DOHH2 (cell line): Measurements from ENCODE around the gene TGM2.

Experiments used
- H3F3A ChIP-seq: fragments of 200-600 bp; sonication (generic), shearing (Covaris generic); 2 replicates; pipeline ENCODE4 v1.6.0; 2016; ENCODE audit warnings: antibody characterized with exemption, mild to moderate bottlenecking; ENCODE audit not compliant: control insufficient read depth, insufficient read depth
- H3K27ac ChIP-seq: fragments of 200-600 bp; sonication (generic); 2 replicates; pipeline ENCODE4 v1.5.1; 2014; ENCODE audit warnings: low read depth, mild to moderate bottlenecking, low read length, moderate library complexity
- H3K27me3 ChIP-seq: fragments of 200-600 bp; sonication (generic); 2 replicates; pipeline ENCODE4 v1.6.1; 2014; ENCODE audit warnings: mild to moderate bottlenecking, low read length, mixed read lengths; ENCODE audit not compliant: control insufficient read depth
- H3K36me3 ChIP-seq: fragments of 200-600 bp; sonication (generic); 2 replicates; pipeline ENCODE4 v1.6.1; 2014; ENCODE audit warnings: mild to moderate bottlenecking, low read length, moderate library complexity, mixed read lengths; ENCODE audit not compliant: control insufficient read depth
- H3K4me1 ChIP-seq: fragments of 200-600 bp; sonication (generic); 2 replicates; pipeline ENCODE4 v1.6.1; 2014; ENCODE audit warnings: mild to moderate bottlenecking, low read length, mixed read lengths; ENCODE audit not compliant: control insufficient read depth
- H3K4me2 ChIP-seq: fragments of 200-600 bp; sonication (generic); 2 replicates; pipeline ENCODE4 v1.6.0; 2014; ENCODE audit warnings: mild to moderate bottlenecking, low read length, moderate library complexity
- H3K4me3 ChIP-seq: fragments of 200-600 bp; sonication (generic); 2 replicates; pipeline ENCODE4 v1.5.1; 2014; ENCODE audit warnings: mild to moderate bottlenecking, low read length, mixed read lengths
- H3K79me2 ChIP-seq: fragments of 200-600 bp; sonication (generic); 2 replicates; pipeline ENCODE4 v1.6.1; 2014; ENCODE audit warnings: mild to moderate bottlenecking, low read length, mixed read lengths; ENCODE audit not compliant: control insufficient read depth
- H3K9me2 ChIP-seq: fragments of 200-600 bp; sonication (generic); replicated peaks from 2 replicates; pipeline ENCODE4 v1.6.1; 2014; ENCODE audit warnings: mild to moderate bottlenecking, low read length, mixed read lengths; ENCODE audit not compliant: control insufficient read depth
- H3K9me3 ChIP-seq: fragments of 200-600 bp; sonication (generic); 2 replicates; pipeline ENCODE4 v1.6.1; 2014; ENCODE audit warnings: antibody characterized with exemption, low read length, mixed read lengths; ENCODE audit not compliant: control insufficient read depth, insufficient read depth
- H4K20me1 ChIP-seq: fragments of 200-600 bp; sonication (generic); 2 replicates; pipeline ENCODE4 v1.6.0; 2014; ENCODE audit warnings: low read depth, mild to moderate bottlenecking, antibody characterized with exemption, low read length, moderate library complexity; ENCODE audit not compliant: control insufficient read depth, insufficient read depth
- CTCF ChIP-seq: fragments of 200-600 bp; sonication (generic); IDR thresholded peaks from one replicate; pipeline ENCODE4 v1.5.1; 2014; ENCODE audit warnings: antibody characterized with exemption, mild to moderate bottlenecking, low read depth, low read length; ENCODE audit not compliant: poor library complexity, severe bottlenecking
- EZH2phosphoT487 ChIP-seq: fragments of 200-600 bp; sonication (generic); IDR thresholded peaks from 2 replicates; pipeline ENCODE4 v1.6.1; 2017; ENCODE audit warnings: borderline replicate concordance, mild to moderate bottlenecking, antibody characterized with exemption, low read length, moderate library complexity, mixed read lengths

Gene TGM2

GRCh38 chr20:38167328-38167850, 2.3 kb upstream of the TGM2 start:
- Histone ChIP-seq H4K20me1 (no peaks in the 10 kb centered on the region), H3K27ac (no peak overlapping the region), H3F3A (no peaks in the 10 kb centered on the region), H3K36me3 (no peaks in the 10 kb centered on the region), H3K4me3 (no peak overlapping the region), H3K4me2 (no peak overlapping the region), H3K27me3 (0 out of 2 replicates have a peak, but pooled peaks cover 5% of the 10 kb centered on the region), H3K9me2 (no peaks in the 10 kb centered on the region), H3K4me1 (no peaks in the 10 kb centered on the region; the same call in 1 of the 2 replicates), H3K9me3 (no peaks in the 10 kb centered on the region), H3K79me2 (no peaks in the 10 kb centered on the region)
- TF ChIP-seq EZH2phosphoT487 = no peak
- no peak for TF ChIP-seq CTCF

- 0 out of 2 replicates have a peak, but pooled peaks cover 4% of the 10 kb centered on the region for H3K27me3 ChIP-seq
- no peaks in the 10 kb centered on the region for H3F3A ChIP-seq
- H3K4me3 ChIP-seq = no peak overlapping the region
- H3K36me3 ChIP-seq = no peaks in the 10 kb centered on the region
- no peaks in the 10 kb centered on the region for H3K9me3 ChIP-seq
- H4K20me1 ChIP-seq = no peaks in the 10 kb centered on the region
- TF ChIP-seq EZH2phosphoT487 = no peak
- TF ChIP-seq CTCF = no peak
- no peaks in the 10 kb centered on the region for H3K79me2 ChIP-seq
- no peak overlapping the region for H3K4me2 ChIP-seq
- H3K27ac ChIP-seq = no peak overlapping the region
- no peaks in the 10 kb centered on the region for H3K9me2 ChIP-seq
- no peaks in the 10 kb centered on the region; the same call in 1 of the 2 replicates for H3K4me1 ChIP-seq
These were observed 1.7 kb upstream of the TGM2 start for GRCh38 chr20:38166703-38167233.

- TF ChIP-seq EZH2phosphoT487 = no peak
- no peak for TF ChIP-seq CTCF
- Histone ChIP-seq H3K36me3 (no peaks in the 10 kb centered on the region), H3K9me2 (no peaks in the 10 kb centered on the region), H3K9me3 (no peaks in the 10 kb centered on the region), H4K20me1 (no peaks in the 10 kb centered on the region), H3K4me3 (no peak overlapping the region), H3K4me2 (no peak overlapping the region), H3F3A (no peaks in the 10 kb centered on the region), H3K27me3 (no peaks in the 10 kb centered on the region), H3K27ac (no peak overlapping the region), H3K4me1 (no peaks in the 10 kb centered on the region; the same call in 1 of the 2 replicates), H3K79me2 (no peaks in the 10 kb centered on the region)
These were observed 1.1 kb upstream of the TGM2 start for GRCh38 chr20:38165966-38166702.
